Neural crest cell (in vitro differentiated cells): Measurements from ENCODE around the gene PNMA6E. TPM values are rescaled to one million over a fixed set of nuclear protein-coding genes. Genes with fewer than 3 reads are reported as not detected.

Experiments
- DNase-seq: peaks from one replicate; pipeline ENCODE4 v3.0.0; 2021; ENCODE audit warnings: low read depth, mixed read lengths, low spot score
- H3K27ac Mint-ChIP-seq: one replicate; pipeline ENCODE4 v1.8.0; 2021; ENCODE audit warnings: mild to moderate bottlenecking, mixed read lengths; ENCODE audit not compliant: unreplicated experiment
- H3K27me3 Mint-ChIP-seq: 2 replicates; pipeline ENCODE4 v1.8.0; 2021; ENCODE audit warnings: low read depth, mild to moderate bottlenecking, mixed read lengths
- H3K36me3 Mint-ChIP-seq: 2 replicates; pipeline ENCODE4 v1.8.0; 2021; ENCODE audit warnings: low read depth, mild to moderate bottlenecking, mixed read lengths
- H3K4me1 Mint-ChIP-seq: 2 replicates; pipeline ENCODE4 v1.8.0; 2021; ENCODE audit warnings: mixed read lengths
- H3K4me3 Mint-ChIP-seq: one replicate; pipeline ENCODE4 v1.8.0; 2021; ENCODE audit warnings: mild to moderate bottlenecking, mixed read lengths
- H3K9me3 Mint-ChIP-seq: 2 replicates; pipeline ENCODE4 v1.8.0; 2021; ENCODE audit warnings: mixed read lengths
- total RNA-seq: library from RNA; stranded (reverse); gene quantifications from 2 replicates; pipeline ENCODE4 v1.2.1, GENCODE V29; 2021
- TF ChIP-seq, protein P1 (sequence below): fragments of 200-600 bp; sonication (generic); conservative IDR thresholded peaks from 2 replicates; pipeline ENCODE4 v1.5.0; 2021; ENCODE audit warnings: antibody characterized with exemption, mild to moderate bottlenecking

PNMA6E gene
- total RNA-seq, 1 donor from 2014 or later = not detected

DNA sequence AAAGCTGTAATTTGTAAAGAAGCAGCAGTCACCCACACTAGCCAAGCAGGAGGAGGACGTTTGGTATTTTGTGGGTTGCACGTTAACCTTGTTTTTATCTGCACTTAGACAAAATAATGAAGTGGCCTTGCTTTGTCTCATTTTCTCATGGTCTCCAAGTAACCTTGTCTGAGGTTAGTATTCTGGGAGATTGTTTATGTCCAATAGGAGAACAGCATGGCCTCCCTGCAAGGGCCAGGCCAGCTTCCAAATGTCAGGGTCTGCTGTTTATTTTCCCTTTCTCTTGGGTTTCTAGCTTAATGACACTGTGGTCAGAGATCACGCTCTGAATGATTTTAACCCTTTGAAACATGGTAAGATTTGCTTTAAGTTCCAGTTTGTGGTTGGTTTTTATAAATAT, 29.9 kb downstream of the PNMA6E start:
- peaks cover 4% of the 10 kb centered on the region for H3K9me3 Mint-ChIP-seq

DNA sequence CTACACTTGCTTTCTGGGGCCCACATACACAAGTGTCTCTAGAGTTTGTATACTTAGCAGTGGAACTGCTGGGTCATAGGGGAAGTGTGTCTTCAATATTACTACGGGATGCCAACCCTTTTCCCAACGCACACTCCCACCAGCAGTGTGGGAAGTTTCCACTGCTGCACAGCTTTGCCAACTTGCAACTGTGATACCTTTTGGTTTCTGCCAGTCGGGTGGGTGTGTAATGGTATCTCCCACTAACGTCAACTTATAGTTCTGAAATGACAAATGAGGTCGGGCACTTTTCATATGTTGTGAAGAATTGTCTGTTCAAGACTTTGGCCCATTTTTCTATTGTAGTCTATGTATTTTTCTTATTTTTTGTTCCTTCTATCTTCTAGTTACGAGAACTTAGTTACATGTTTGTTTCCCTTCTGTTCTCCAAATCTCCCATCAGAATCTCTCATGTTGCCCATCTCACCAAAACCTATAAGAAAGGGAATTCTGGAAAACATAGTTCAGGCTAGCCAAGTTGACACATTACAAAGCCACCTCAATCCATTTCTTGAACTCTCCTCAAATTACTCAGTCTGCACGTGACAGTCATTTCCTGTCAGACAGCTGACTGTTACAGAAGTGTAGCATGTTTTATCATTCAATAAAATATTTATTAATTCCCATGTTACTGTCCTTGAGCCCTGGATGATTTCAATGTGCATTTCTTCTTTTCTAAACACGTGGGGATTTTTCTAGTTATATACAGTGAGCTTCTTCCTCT, 30.7 kb downstream of the PNMA6E start:
- H3K9me3 Mint-ChIP-seq = peaks cover 4% of the 10 kb centered on the region
- no peaks in the 10 kb centered on the region for H3K36me3 Mint-ChIP-seq
- no peak overlapping the region for H3K4me3 Mint-ChIP-seq
- TF ChIP-seq, protein P1, sequence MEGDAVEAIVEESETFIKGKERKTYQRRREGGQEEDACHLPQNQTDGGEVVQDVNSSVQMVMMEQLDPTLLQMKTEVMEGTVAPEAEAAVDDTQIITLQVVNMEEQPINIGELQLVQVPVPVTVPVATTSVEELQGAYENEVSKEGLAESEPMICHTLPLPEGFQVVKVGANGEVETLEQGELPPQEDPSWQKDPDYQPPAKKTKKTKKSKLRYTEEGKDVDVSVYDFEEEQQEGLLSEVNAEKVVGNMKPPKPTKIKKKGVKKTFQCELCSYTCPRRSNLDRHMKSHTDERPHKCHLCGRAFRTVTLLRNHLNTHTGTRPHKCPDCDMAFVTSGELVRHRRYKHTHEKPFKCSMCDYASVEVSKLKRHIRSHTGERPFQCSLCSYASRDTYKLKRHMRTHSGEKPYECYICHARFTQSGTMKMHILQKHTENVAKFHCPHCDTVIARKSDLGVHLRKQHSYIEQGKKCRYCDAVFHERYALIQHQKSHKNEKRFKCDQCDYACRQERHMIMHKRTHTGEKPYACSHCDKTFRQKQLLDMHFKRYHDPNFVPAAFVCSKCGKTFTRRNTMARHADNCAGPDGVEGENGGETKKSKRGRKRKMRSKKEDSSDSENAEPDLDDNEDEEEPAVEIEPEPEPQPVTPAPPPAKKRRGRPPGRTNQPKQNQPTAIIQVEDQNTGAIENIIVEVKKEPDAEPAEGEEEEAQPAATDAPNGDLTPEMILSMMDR = no peak
- no peak overlapping the region for H3K27ac Mint-ChIP-seq
- H3K4me1 Mint-ChIP-seq = no peaks in the 10 kb centered on the region
- peaks cover 6% of the 10 kb centered on the region for H3K27me3 Mint-ChIP-seq
- DNase-seq = no peak

More for the DNA sequence above, 29.9 kb downstream of the PNMA6E start:
- TF ChIP-seq, protein P1 = no peak
- no peaks in the 10 kb centered on the region for H3K36me3 Mint-ChIP-seq
- no peak overlapping the region for H3K4me3 Mint-ChIP-seq
- H3K4me1 Mint-ChIP-seq = no peaks in the 10 kb centered on the region
- H3K27ac Mint-ChIP-seq = no peak overlapping the region
- peaks cover 2% of the 10 kb centered on the region for H3K27me3 Mint-ChIP-seq
- DNase-seq = no peak

DNA sequence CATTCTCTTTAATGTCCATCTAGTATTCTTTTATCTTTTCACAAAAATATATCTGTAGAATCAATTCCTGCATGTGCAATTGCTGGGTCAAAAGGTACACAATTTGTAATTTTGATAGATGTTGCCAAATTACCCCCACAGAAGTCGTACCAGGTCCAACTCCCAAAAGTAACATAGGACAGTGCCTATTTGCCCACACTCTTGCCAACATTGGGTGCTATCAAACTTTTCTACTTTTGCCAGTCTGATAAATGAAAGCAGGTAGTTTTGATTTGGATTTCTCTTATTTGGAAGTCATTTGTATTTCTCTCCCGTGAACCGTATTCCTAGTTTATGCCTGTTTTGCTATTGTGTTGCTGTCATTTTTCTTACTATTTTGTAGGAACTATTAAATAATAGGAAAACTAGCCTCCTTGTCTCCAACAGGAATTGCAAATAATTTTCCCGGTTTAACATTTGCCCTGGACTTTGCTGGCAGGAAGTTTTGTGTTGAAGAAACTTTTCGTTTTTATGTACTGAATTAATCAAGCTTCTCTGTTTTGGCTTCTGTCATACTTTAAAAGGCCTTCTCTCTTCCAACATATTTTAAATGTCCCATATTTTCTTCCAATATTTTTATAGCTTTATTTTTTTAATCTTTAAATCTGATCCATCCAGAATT, 34.1 kb downstream of the PNMA6E start:
- no peaks in the 10 kb centered on the region for H3K36me3 Mint-ChIP-seq
- DNase-seq = no peak
- H3K27me3 Mint-ChIP-seq = peaks cover 9% of the 10 kb centered on the region
- TF ChIP-seq, protein P1 = no peak
- H3K4me3 Mint-ChIP-seq = no peak overlapping the region
- H3K9me3 Mint-ChIP-seq = peaks cover 5% of the 10 kb centered on the region
- no peak overlapping the region for H3K27ac Mint-ChIP-seq
- H3K4me1 Mint-ChIP-seq = no peaks in the 10 kb centered on the region

DNA sequence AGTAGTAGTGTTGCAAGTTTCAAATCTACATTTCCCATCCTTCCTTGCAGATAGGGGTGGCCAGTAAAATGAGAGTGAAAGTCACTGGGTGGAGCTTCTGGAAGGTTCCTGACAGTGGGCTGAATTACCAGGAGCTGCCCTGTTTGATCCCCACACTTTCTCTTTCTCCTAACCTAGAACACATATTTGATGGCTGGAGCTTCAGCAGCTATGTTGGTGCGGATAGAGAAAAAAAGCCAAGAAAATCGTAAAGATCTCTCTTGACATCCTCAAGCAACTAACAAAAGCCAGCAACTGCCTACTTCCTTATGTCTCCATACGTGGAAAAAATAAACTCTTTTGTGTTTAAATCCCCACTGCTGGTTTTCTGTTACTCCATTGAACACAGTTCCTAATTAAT, 35.0 kb downstream of the PNMA6E start:
- H3K27ac Mint-ChIP-seq = no peak overlapping the region

DNA sequence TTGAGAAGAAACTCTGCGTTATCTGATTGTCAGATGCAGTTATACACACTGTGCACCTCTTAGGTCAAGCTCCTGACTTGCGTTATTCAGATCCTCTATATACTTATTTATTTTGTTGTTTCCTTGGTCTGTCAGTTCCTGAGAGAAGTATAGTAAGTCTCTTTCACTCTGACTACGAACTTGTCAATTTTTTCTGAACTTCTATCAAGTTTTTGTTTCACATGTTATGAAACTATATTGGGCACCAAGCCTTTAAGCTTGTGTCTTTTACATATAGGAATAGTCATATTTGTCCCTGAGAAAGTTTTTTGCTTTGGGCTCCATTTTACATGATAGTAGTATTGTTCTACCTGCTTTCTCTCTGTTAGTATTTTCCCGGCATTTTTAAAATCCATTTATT, 35.5 kb downstream of the PNMA6E start:
- TF ChIP-seq, protein P1 = no peak
- Mint-ChIP-seq H3K4me1 (no peaks in the 10 kb centered on the region), H3K27ac (no peak overlapping the region), H3K9me3 (peaks cover 6% of the 10 kb centered on the region), H3K27me3 (peaks cover 9% of the 10 kb centered on the region), H3K4me3 (no peak overlapping the region), H3K36me3 (no peaks in the 10 kb centered on the region)
- DNase-seq = no peak

More for the DNA sequence above, 35.0 kb downstream of the PNMA6E start:
- TF ChIP-seq, protein P1 = no peak
- Mint-ChIP-seq H3K27me3 (peaks cover 9% of the 10 kb centered on the region), H3K36me3 (no peaks in the 10 kb centered on the region), H3K4me3 (no peak overlapping the region), H3K9me3 (peaks cover 6% of the 10 kb centered on the region), H3K4me1 (no peaks in the 10 kb centered on the region)
- DNase-seq = no peak
